HCT116 (cell line): ENCODE measurements around the gene CTDSPL2. TPM values are rescaled to one million over a fixed set of nuclear protein-coding genes. Genes with fewer than 3 reads are reported as not detected.

Experiments
- ATAC-seq: fragments of 200-7000 bp; cut with Tn5 transposase; 2 replicates; pipeline ENCODE4 v1.9.1; 2020; ENCODE audit warnings: mild to moderate bottlenecking, moderate library complexity
- BruUV-seq: library from RNA; stranded (reverse); fragments of 400-500 nt; replicated peaks from 2 replicates; lab custom pipeline; 2021; lab: Mats Ljungman, UMichigan
- CTCF ChIA-PET: fragments of 300-600 bp; sonication (Branson Sonifier 250); formaldehyde crosslinking; loops from one replicate; lab custom pipeline; 2021; ENCODE audit warnings: antibody characterized with exemption; lab: Charles Lee
- POLR2A ChIA-PET: fragments of 300-600, 350-600 bp; sonication (Branson Sonifier 250); formaldehyde crosslinking; loops from one replicate; lab custom pipeline; 2021; ENCODE audit warnings: antibody characterized with exemption; lab: Charles Lee
- RAD21 ChIA-PET, 2 experiments: fragments of 300-600 bp; sonication (Branson Sonifier 250); formaldehyde crosslinking; loops; one replicate each; lab custom pipeline; 2023; ENCODE audit warnings: low total read pairs in 2 of 2; ENCODE audit not compliant: uncharacterized antibody in 2 of 2, unreplicated experiment in 2 of 2, low non-redundant PET in 1 of 2; lab: Charles Lee
- DNase-seq: peaks from one replicate; pipeline ENCODE4 v3.0.0-alpha.2; 2010; ENCODE audit warnings: low read depth, low spot score
- H2AFZ ChIP-seq: fragments of 200-600 bp; shearing (Covaris generic), sonication (generic); 2 replicates; pipeline ENCODE4 v1.6.1; 2017; ENCODE audit warnings: low read depth, mixed run types, mixed read lengths, antibody characterized with exemption, low read length; ENCODE audit not compliant: poor library complexity, severe bottlenecking
- H3K27ac ChIP-seq: 2 replicates; pipeline ENCODE4 v1.5.1; 2012; ENCODE audit warnings: low read depth, low read length
- H3K27me3 ChIP-seq: fragments of 200-600 bp; sonication (generic); 2 replicates; pipeline ENCODE4 v1.6.1; 2016; ENCODE audit warnings: mixed run types, low read length, mixed read lengths; ENCODE audit not compliant: insufficient read depth
- H3K36me3 ChIP-seq, 2 experiments: fragments of 200-500 bp in 1 of 2; fragments of 200-600 bp in 1 of 2; sonication (Bioruptor generic) in 1 of 2; sonication (generic) in 1 of 2; 2 replicates each; pipeline versions ENCODE4 v1.5.1 to v1.6.1; 2014 to 2016; ENCODE audit warnings: low read length in 2 of 2, inconsistent platforms in 1 of 2, mixed read lengths in 1 of 2, mixed run types in 1 of 2; ENCODE audit not compliant: insufficient read depth in 2 of 2, control insufficient read depth in 1 of 2
- H3K4me1 ChIP-seq, 2 experiments: fragments of 200-600 bp in 1 of 2; sonication (generic) in 1 of 2; 2 replicates each; pipeline versions ENCODE4 v1.5.1 to v1.6.1; 2012 to 2017; ENCODE audit warnings: low read length in 2 of 2, inconsistent platforms in 1 of 2, mild to moderate bottlenecking in 1 of 2, mixed read lengths in 1 of 2, mixed run types in 1 of 2, moderate library complexity in 1 of 2; ENCODE audit not compliant: insufficient read depth in 2 of 2, control insufficient read depth in 1 of 2
- H3K4me2 ChIP-seq: fragments of 200-600 bp; sonication (generic); 2 replicates; pipeline ENCODE4 v1.6.1; 2017; ENCODE audit warnings: mixed run types, low read length, mixed read lengths
- H3K4me3 ChIP-seq, 2 experiments: fragments of 200-600 bp in 1 of 2; sonication (generic) in 1 of 2; replicated peaks in 1 of 2; 2 replicates each; pipeline ENCODE4 v1.5.1; 2011 to 2016; ENCODE audit warnings: low read length in 2 of 2, control low read depth in 1 of 2, low read depth in 1 of 2, mild to moderate bottlenecking in 1 of 2, mixed read lengths in 1 of 2, mixed run types in 1 of 2
- H3K79me2 ChIP-seq: fragments of 200-600 bp; sonication (generic); 2 replicates; pipeline ENCODE4 v1.6.1; 2017; ENCODE audit warnings: mild to moderate bottlenecking, mixed run types, low read length, moderate library complexity, mixed read lengths; ENCODE audit not compliant: insufficient read depth
- H3K9ac ChIP-seq: fragments of 200-600 bp; sonication (generic); 2 replicates; pipeline ENCODE4 v1.6.1; 2016; ENCODE audit warnings: low read length, mixed read lengths
- H3K9me2 ChIP-seq: fragments of 200-600 bp; sonication (generic), shearing (Covaris generic); 2 replicates; pipeline ENCODE4 v1.6.1; 2017; ENCODE audit warnings: mixed run types, mild to moderate bottlenecking, moderate library complexity; ENCODE audit not compliant: insufficient read depth
- H3K9me3 ChIP-seq, 2 experiments: fragments of 200-500 bp in 1 of 2; fragments of 200-600 bp in 1 of 2; sonication (Bioruptor generic) in 1 of 2; sonication (generic) in 1 of 2; 2 replicates each; pipeline ENCODE4 v1.6.1; 2014 to 2017; ENCODE audit warnings: low read length in 2 of 2, mixed read lengths in 2 of 2, inconsistent platforms in 1 of 2, low read depth in 1 of 2, mild to moderate bottlenecking in 1 of 2, mixed run types in 1 of 2, moderate library complexity in 1 of 2; ENCODE audit not compliant: control insufficient read depth in 1 of 2, insufficient read depth in 1 of 2
- H4K20me1 ChIP-seq: fragments of 200-600 bp; sonication (generic), shearing (Covaris generic); 2 replicates; pipeline ENCODE4 v1.6.1; 2017; ENCODE audit warnings: mixed run types, mild to moderate bottlenecking, moderate library complexity; ENCODE audit not compliant: insufficient read depth
- ATF3 ChIP-seq: IDR thresholded peaks from 2 replicates; pipeline ENCODE4 v1.6.1; 2012
- CBX3 ChIP-seq: IDR thresholded peaks from 2 replicates; pipeline ENCODE4 v1.6.1; 2012; ENCODE audit warnings: low read depth
- CEBPB ChIP-seq: IDR thresholded peaks from 2 replicates; pipeline ENCODE4 v1.6.1; 2012; ENCODE audit warnings: low read depth
- CTCF ChIP-seq, 3 experiments: fragments of 200-600 bp in 1 of 3; sonication (generic) in 1 of 3; IDR thresholded peaks in 2 of 3; conservative IDR thresholded peaks in 1 of 3; 2 replicates each; pipeline ENCODE4 v1.5.1; 2012 to 2017; ENCODE audit warnings: low read depth in 2 of 3, low read length in 2 of 3, antibody characterized with exemption in 1 of 3, borderline replicate concordance in 1 of 3, control low read depth in 1 of 3, mild to moderate bottlenecking in 1 of 3, mixed read lengths in 1 of 3, mixed run types in 1 of 3, moderate library complexity in 1 of 3; ENCODE audit not compliant: insufficient read depth in 1 of 3
- ELF1 ChIP-seq: IDR thresholded peaks from 2 replicates; pipeline ENCODE4 v1.6.1; 2012; ENCODE audit warnings: low read depth, borderline replicate concordance
- EZH2 ChIP-seq: fragments of 200-600 bp; sonication (generic); IDR thresholded peaks from 2 replicates; pipeline ENCODE4 v1.6.1; 2017; ENCODE audit warnings: antibody characterized with exemption, mixed run types
- EZH2phosphoT487 ChIP-seq: fragments of 200-600 bp; IDR thresholded peaks from 2 replicates; pipeline ENCODE4 v1.6.1; 2018; ENCODE audit warnings: antibody characterized with exemption, borderline replicate concordance
- FOSL1 ChIP-seq: IDR thresholded peaks from 2 replicates; pipeline ENCODE4 v1.6.1; 2012; ENCODE audit warnings: low read depth
- JUND ChIP-seq: IDR thresholded peaks from 2 replicates; pipeline ENCODE4 v1.6.1; 2012
- MAX ChIP-seq: IDR thresholded peaks from 2 replicates; pipeline ENCODE4 v1.6.1; 2012
- POLR2A ChIP-seq: IDR thresholded peaks from 2 replicates; pipeline ENCODE4 v1.7.0; 2011; ENCODE audit warnings: borderline replicate concordance; ENCODE audit not compliant: insufficient read depth, insufficient read length; ENCODE audit errors: extremely low read depth
- POLR2AphosphoS5 ChIP-seq: IDR thresholded peaks from 2 replicates; pipeline ENCODE4 v1.6.1; 2011; ENCODE audit warnings: mild to moderate bottlenecking, low read depth, low read length, moderate library complexity
- RAD21 ChIP-seq: IDR thresholded peaks from 2 replicates; pipeline ENCODE4 v1.6.1; 2012; ENCODE audit warnings: low read depth, mild to moderate bottlenecking
- REST ChIP-seq: IDR thresholded peaks from 2 replicates; pipeline ENCODE4 v1.6.1; 2012; ENCODE audit warnings: low read depth
- SIN3A ChIP-seq: IDR thresholded peaks from 2 replicates; pipeline ENCODE4 v1.6.1; 2012; ENCODE audit warnings: low read depth
- SRF ChIP-seq: IDR thresholded peaks from 2 replicates; pipeline ENCODE4 v1.6.1; 2012; ENCODE audit warnings: low read depth
- TCF7L2 ChIP-seq: IDR thresholded peaks from 2 replicates; pipeline ENCODE4 v1.7.0; 2011; ENCODE audit warnings: borderline replicate concordance, inconsistent platforms; ENCODE audit not compliant: insufficient read depth, insufficient read length; ENCODE audit errors: extremely low read depth
- YY1 ChIP-seq: IDR thresholded peaks from 2 replicates; pipeline ENCODE4 v1.6.1; 2011; ENCODE audit warnings: low read length, low read depth, moderate library complexity, mild to moderate bottlenecking; ENCODE audit not compliant: insufficient replicate concordance; ENCODE audit errors: extremely low read depth
- ZFX ChIP-seq: fragments of 450-650 bp; IDR thresholded peaks from 2 replicates; pipeline ENCODE4 v1.6.1; 2017
- ZNF274 ChIP-seq: fragments of 200-500 bp; sonication (Bioruptor generic); IDR thresholded peaks from 2 replicates; pipeline ENCODE4 v1.6.1; 2014; ENCODE audit warnings: mild to moderate bottlenecking, low read depth, low read length, inconsistent platforms
- intact Hi-C: fragments of 100-400 bp; cut with micrococcal nuclease; formaldehyde crosslinking; loops from 2 replicates; pipeline ENCODE4 v1.10.0; 2022
- total RNA-seq: library from RNA; stranded (reverse); gene quantifications from one replicate; pipeline ENCODE4 v1.2.1, GENCODE V29; 2021; ENCODE audit not compliant: unreplicated experiment

The CTDSPL2 gene
- total RNA-seq, 1 experiment from 2014 or later, result 56.0 TPM

GRCh38 chr15:44471885-44472455 is 44.5 kb downstream of the CTDSPL2 start:
- Histone ChIP-seq H3K9me3 (no peaks in the 10 kb centered on the region), H3K36me3 (peaks cover 0 to 3% of the 10 kb centered on the region in 2 experiments; a peak in 1 of 4 replicates), H3K79me2 (peaks cover 93% of the 10 kb centered on the region), H3K4me1 (no peaks in the 10 kb centered on the region; a peak in 1 of 4 replicates), H2AFZ (no peak overlapping the region), H3K9me2 (no peaks in the 10 kb centered on the region), H3K4me3 (no peak overlapping the region), H3K27ac (no peak overlapping the region), H3K9ac (no peak overlapping the region), H3K4me2 (no peak overlapping the region), H3K27me3 (no peaks in the 10 kb centered on the region), H4K20me1 (peaks cover 8% of the 10 kb centered on the region; the same call in 1 of the 2 replicates)
- TF ChIP-seq EZH2phosphoT487, result no peak
- no peak for TF ChIP-seq CBX3
- no peak for TF ChIP-seq ZFX
- TF ChIP-seq EZH2, result no peak
- TF ChIP-seq ATF3, result no peak
- TF ChIP-seq SIN3A, result no peak
- no peak for TF ChIP-seq TCF7L2
- TF ChIP-seq REST, result no peak
- no peak for TF ChIP-seq ZNF274
- TF ChIP-seq SRF, result no peak
- no peak for TF ChIP-seq YY1
- no peak for TF ChIP-seq POLR2AphosphoS5
- no peak for TF ChIP-seq FOSL1
- TF ChIP-seq MAX, result no peak
- TF ChIP-seq CEBPB, result no peak
- TF ChIP-seq RAD21, result no peak
- no peak for TF ChIP-seq ELF1
- no peak for TF ChIP-seq CTCF (IDR thresholded peaks at IDR 0.05 in 2 of 3, conservative IDR thresholded peaks at IDR 0.05 in 1 of 3; ENCODE audit: borderline replicate concordance in 1 of 3, insufficient read depth in 1 of 3, low read depth in 2 of 3, low read length in 2 of 3)
- TF ChIP-seq POLR2A, result no peak
- no peak for TF ChIP-seq JUND
- ChIA-PET CTCF (no interaction called here), RAD21 (no interaction called here), POLR2A (no interaction called here)
- intact Hi-C loops, result no loop called here
- BruUV-seq, result no TSS peak
- DNase-seq (no peak), ATAC-seq (no peak)
